Measurements from ENCODE around the gene RUVBL2. TPM values are rescaled to one million over a fixed set of nuclear protein-coding genes. Genes with fewer than 3 reads are reported as not detected.

RUVBL2 gene
- polyA plus RNA-seq, 1 experiment = 221 TPM

- ChIA-PET CTCF (interaction anchor here (0.9 to 1.6 kb wide), 2 partner anchors 16 to 112 kb away, joined by 3 to 5 read pairs; no protein-coding TSS in a partner anchor), POLR2A (interaction anchor here (0.6 to 1.2 kb wide), 2 partner anchors 9 to 74 kb away, joined by 4 to 13 read pairs; no protein-coding TSS in a partner anchor)
- DNase-seq (ENCODE audit: low read depth) = peak; percentile 68
- peak within 1 kb of the TSS; percentile 95 for H3K4me3 ChIP-seq (ENCODE audit: low read depth, low read length)
- no peaks in the 10 kb centered on the region for H3K27me3 ChIP-seq (ENCODE audit: control insufficient read depth, insufficient read depth, low read length)
- no peak for TF ChIP-seq CTCF (IDR thresholded peaks at IDR 0.05; ENCODE audit: insufficient read depth, low read depth, low read length)
- H3K36me3 ChIP-seq (ENCODE audit: control insufficient read depth, insufficient read depth, low read length) = peaks cover 6% of the 10 kb centered on the region; the same call in 1 of the 2 replicates
These were observed 38.9 kb upstream of the RUVBL2 start, which contains the start of gene BAX for GRCh38 chr19:48954595-48955307. Gene BAX (plus strand): TSS chr19:48954875. CDS start chr19:48954929, 54 bp downstream.

- no peak for TF ChIP-seq CTCF (IDR thresholded peaks at IDR 0.05; ENCODE audit: insufficient read depth, low read depth, low read length)
- DNase-seq (ENCODE audit: low read depth) = no peak
- ChIA-PET CTCF (interaction anchor here (1.6 kb wide), 1 partner anchor 113 kb away, joined by 3 read pairs; no protein-coding TSS in a partner anchor), POLR2A (interaction anchor here (1.2 kb wide), 1 partner anchor 8 kb away, joined by 4 read pairs; no protein-coding TSS in a partner anchor)
- Histone ChIP-seq H3K27me3 (ENCODE audit: control insufficient read depth, insufficient read depth, low read length) (no peaks in the 10 kb centered on the region), H3K36me3 (ENCODE audit: control insufficient read depth, insufficient read depth, low read length) (peaks cover 7% of the 10 kb centered on the region; the same call in 1 of the 2 replicates), H3K4me3 (ENCODE audit: low read depth, low read length) (peak overlapping the region; percentile 95)
These were observed 38.3 kb upstream of the RUVBL2 start for GRCh38 chr19:48955308-48955958.

DNA sequence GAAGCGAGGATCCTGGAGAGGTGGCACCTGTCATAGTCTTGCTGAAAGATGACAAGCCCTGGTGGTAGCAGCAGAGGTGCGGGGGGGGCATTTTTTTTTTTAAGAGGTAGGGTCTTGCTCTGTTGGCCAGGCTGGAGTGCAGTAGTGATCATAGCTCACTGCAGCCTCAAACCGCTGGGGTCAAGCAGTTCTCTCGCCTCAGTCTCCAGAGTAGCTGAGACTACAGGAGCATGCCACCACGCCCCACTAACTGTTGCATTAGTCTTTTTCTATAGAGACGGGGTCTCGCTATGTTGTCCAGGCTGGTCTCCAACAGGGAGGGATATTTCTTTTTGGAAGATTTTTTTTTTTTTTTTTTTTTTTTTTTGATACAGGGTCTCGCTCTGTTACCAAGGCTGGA lies 35.7 kb upstream of the RUVBL2 start:
- H3K4me3 ChIP-seq (ENCODE audit: low read depth, low read length) = no peak overlapping the region
- DNase-seq (ENCODE audit: low read depth) = no peak
- ChIA-PET POLR2A (interaction anchor here (0.6 kb wide), 1 partner anchor 21 kb away, joined by 6 read pairs; no protein-coding TSS in a partner anchor), CTCF (no interaction called here)
- no peak for TF ChIP-seq CTCF (IDR thresholded peaks at IDR 0.05; ENCODE audit: insufficient read depth, low read depth, low read length)
- peaks cover 11% of the 10 kb centered on the region for H3K36me3 ChIP-seq (ENCODE audit: control insufficient read depth, insufficient read depth, low read length)
- no peaks in the 10 kb centered on the region for H3K27me3 ChIP-seq (ENCODE audit: control insufficient read depth, insufficient read depth, low read length)

GRCh38 chr19:48959341-48960239 lies 34.1 kb upstream of the RUVBL2 start:
- CTCF ChIA-PET = interaction anchor here (0.7 kb wide), 1 partner anchor 29 kb away, joined by 3 read pairs; no protein-coding TSS in a partner anchor
- Histone ChIP-seq H3K4me3 (ENCODE audit: low read depth, low read length) (no peak overlapping the region), H3K36me3 (ENCODE audit: control insufficient read depth, insufficient read depth, low read length) (peaks cover 11% of the 10 kb centered on the region), H3K27me3 (ENCODE audit: control insufficient read depth, insufficient read depth, low read length) (no peaks in the 10 kb centered on the region)
- no peak for TF ChIP-seq CTCF (IDR thresholded peaks at IDR 0.05; ENCODE audit: insufficient read depth, low read depth, low read length)
- POLR2A ChIA-PET = no interaction called here
- DNase-seq (ENCODE audit: low read depth) = no peak

Measured in BJ (cell line).